ENCODE results near the gene MIOS. TPM values are rescaled to one million over a fixed set of nuclear protein-coding genes. Genes with fewer than 3 reads are reported as not detected.

MIOS gene
- total and polyA plus RNA-seq, 10 donors, result 18.0 to 104 (median 45.3) TPM

DNA sequence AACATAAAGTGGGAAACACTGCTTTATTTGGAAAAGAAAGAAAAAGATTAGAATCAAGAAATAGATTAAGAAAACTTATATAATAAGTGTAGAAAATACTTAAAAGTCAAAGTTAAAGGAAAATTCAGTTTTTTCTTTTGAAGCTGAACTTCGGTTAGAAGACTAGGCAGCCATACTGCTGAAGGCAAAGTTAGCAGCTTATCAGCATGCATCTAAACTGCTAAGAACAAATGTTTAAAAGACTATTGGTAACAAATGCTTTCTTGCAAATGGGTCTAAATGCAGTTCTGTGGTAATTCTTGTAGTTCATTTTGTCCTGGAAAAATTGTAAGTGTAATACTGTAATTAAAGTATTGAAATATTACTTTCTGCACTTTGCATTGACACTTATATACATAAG lies 18.0 kb downstream of the MIOS start:
- no peak for DNase-seq
- Histone ChIP-seq H3K4me3 (no peak overlapping the region), H3K27ac (no peak overlapping the region), H3K4me1 (peaks cover 0 to 10% (median 2%) of the 10 kb centered on the region in 6 donors), H3K36me3 (peaks cover 0 to 74% (median 0%) of the 10 kb centered on the region in 6 donors), H3K27me3 (replicated peaks in 1 of 7) (no peaks in the 10 kb centered on the region), H3K9me3 (no peaks in the 10 kb centered on the region)
- 85 to 96% (median 91%) methylated on average over 1 of the region's 1 CpG for WGBS, 5 donors
- intact Hi-C loops (cut with DNase I; ENCODE audit: low total_unique reads), result no loop called here
- TF ChIP-seq POLR2A (IDR thresholded peaks at IDR 0.05) (no peak), POLR2AphosphoS5 (IDR thresholded peaks at IDR 0.05) (no peak)
- TF ChIP-seq, protein P1, sequence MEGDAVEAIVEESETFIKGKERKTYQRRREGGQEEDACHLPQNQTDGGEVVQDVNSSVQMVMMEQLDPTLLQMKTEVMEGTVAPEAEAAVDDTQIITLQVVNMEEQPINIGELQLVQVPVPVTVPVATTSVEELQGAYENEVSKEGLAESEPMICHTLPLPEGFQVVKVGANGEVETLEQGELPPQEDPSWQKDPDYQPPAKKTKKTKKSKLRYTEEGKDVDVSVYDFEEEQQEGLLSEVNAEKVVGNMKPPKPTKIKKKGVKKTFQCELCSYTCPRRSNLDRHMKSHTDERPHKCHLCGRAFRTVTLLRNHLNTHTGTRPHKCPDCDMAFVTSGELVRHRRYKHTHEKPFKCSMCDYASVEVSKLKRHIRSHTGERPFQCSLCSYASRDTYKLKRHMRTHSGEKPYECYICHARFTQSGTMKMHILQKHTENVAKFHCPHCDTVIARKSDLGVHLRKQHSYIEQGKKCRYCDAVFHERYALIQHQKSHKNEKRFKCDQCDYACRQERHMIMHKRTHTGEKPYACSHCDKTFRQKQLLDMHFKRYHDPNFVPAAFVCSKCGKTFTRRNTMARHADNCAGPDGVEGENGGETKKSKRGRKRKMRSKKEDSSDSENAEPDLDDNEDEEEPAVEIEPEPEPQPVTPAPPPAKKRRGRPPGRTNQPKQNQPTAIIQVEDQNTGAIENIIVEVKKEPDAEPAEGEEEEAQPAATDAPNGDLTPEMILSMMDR (IDR thresholded peaks at IDR 0.05 in 8 of 11, conservative IDR thresholded peaks at IDR 0.05 in 3 of 11), result no peak

DNA sequence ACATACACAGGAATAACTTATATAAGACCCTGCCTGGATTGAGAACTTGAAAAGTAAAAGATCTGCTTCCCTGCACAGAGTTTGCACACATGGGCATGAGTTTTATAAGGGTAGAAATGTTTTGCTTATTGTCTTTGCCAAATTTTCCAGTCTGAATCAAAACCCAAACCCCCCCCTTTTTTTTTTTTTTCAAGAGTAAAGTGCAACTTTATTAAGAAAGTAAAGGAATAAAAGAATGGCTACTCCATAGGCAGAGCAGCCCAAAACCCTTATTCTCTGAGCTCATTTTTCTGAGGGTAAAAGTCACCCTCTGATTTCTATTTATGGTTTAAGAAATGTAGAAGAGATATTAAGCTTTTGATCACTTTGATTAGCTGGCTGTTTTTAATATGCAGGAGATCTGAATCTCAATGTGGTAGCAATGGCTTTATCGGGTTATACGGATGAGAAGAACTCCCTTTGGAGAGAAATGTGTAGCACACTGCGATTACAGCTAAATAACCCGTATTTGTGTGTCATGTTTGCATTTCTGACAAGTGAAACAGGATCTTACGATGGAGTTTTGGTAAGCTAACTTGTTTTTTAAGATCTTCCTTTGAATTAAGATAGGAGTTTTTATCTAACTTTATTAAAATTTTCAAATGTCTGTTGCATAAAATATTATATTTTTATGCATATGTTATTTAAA lies 18.7 kb downstream of the MIOS start:
- 95 to 98% (median 98%) methylated on average over 5 of the region's 5 CpGs for WGBS, 5 donors
- Histone ChIP-seq H3K9me3 (no peaks in the 10 kb centered on the region), H3K27ac (no peak overlapping the region), H3K27me3 (replicated peaks in 1 of 7) (no peaks in the 10 kb centered on the region), H3K4me1 (peaks cover 0 to 10% (median 2%) of the 10 kb centered on the region in 6 donors), H3K4me3 (no peak overlapping the region), H3K36me3 (peaks cover 0 to 74% (median 0%) of the 10 kb centered on the region in 6 donors)
- TF ChIP-seq POLR2A (IDR thresholded peaks at IDR 0.05), result no peak
- TF ChIP-seq, protein P1 (IDR thresholded peaks at IDR 0.05 in 8 of 11, conservative IDR thresholded peaks at IDR 0.05 in 3 of 11), result no peak
- TF ChIP-seq POLR2AphosphoS5 (IDR thresholded peaks at IDR 0.05), result no peak
- no peak for DNase-seq
- intact Hi-C loops (cut with DNase I; ENCODE audit: low total_unique reads), result no loop called here

DNA sequence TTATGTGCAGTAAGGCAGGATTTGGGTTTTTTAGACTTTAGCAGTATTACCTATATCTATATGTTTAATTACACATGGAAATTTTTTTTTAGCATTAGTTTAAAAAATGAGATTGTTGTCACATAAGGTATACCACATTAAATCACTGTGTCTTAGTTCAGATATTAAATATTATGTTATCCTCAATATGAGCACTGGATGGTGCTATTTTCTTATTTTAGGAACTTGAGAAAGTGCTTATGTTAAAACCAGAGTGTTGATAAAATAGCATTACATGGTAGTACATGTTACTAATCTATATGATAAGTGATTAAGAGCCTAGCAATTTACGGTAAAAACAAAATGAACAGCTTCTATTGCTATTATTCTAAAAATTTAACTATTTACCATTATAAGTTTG lies 28.8 kb downstream of the MIOS start:
- 89 to 98% (median 91%) methylated on average over 1 of the region's 1 CpG for WGBS, 5 donors
- Histone ChIP-seq H3K4me1 (peaks cover 0 to 8% (median 0%) of the 10 kb centered on the region in 6 donors), H3K36me3 (peaks cover 0 to 94% (median 41%) of the 10 kb centered on the region in 6 donors), H3K27me3 (replicated peaks in 1 of 7) (no peaks in the 10 kb centered on the region), H3K4me3 (no peak overlapping the region), H3K9me3 (no peaks in the 10 kb centered on the region), H3K27ac (no peak overlapping the region)
- no peak for DNase-seq
- intact Hi-C loops (cut with DNase I; ENCODE audit: low total_unique reads), result no loop called here
- TF ChIP-seq, protein P1 (IDR thresholded peaks at IDR 0.05 in 8 of 11, conservative IDR thresholded peaks at IDR 0.05 in 3 of 11), result peak in 8 of 11 experiments; percentile 17 to 51 (median 35)
- no peak for TF ChIP-seq POLR2A (IDR thresholded peaks at IDR 0.05)

DNA sequence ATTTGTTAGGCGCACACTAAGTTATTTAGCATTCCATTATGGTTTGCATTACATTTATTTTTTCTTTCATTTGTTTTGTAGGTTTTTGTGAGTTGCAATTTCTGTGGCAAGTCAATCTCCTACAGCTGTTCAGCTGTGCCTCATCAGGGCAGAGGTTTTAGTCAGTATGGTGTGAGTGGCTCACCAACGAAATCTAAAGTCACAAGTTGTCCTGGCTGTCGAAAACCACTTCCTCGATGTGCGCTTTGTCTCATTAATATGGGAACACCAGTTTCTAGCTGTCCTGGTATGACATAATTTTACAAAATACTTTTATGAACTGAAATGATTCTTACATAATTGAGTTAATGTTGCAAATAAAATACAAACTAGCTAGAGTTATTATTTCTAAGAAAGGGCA lies 29.5 kb downstream of the MIOS start:
- peaks cover 0 to 8% (median 0%) of the 10 kb centered on the region in 6 donors for H3K4me1 ChIP-seq
- intact Hi-C loops (cut with DNase I; ENCODE audit: low total_unique reads), result no loop called here
- H3K4me3 ChIP-seq, result no peak overlapping the region
- peaks cover 0 to 90% (median 41%) of the 10 kb centered on the region in 6 donors for H3K36me3 ChIP-seq
- no peaks in the 10 kb centered on the region for H3K27me3 ChIP-seq (replicated peaks in 1 of 7)
- H3K9me3 ChIP-seq, result no peaks in the 10 kb centered on the region
- TF ChIP-seq POLR2A (IDR thresholded peaks at IDR 0.05) (no peak), POLR2AphosphoS5 (IDR thresholded peaks at IDR 0.05) (no peak)
- TF ChIP-seq, protein P1 (IDR thresholded peaks at IDR 0.05 in 8 of 11, conservative IDR thresholded peaks at IDR 0.05 in 3 of 11), result no peak
- DNase-seq, result no peak
- H3K27ac ChIP-seq, result no peak overlapping the region
- WGBS, 5 donors, result 52 to 73% (median 61%) methylated on average over 5 of the region's 5 CpGs
